ENCODE results near the gene PEAR1. TPM values are rescaled to one million over a fixed set of nuclear protein-coding genes. Genes with fewer than 3 reads are reported as not detected.

PEAR1 gene
- total RNA-seq, 1 donor from 2014 or later: 74.7 TPM

DNA sequence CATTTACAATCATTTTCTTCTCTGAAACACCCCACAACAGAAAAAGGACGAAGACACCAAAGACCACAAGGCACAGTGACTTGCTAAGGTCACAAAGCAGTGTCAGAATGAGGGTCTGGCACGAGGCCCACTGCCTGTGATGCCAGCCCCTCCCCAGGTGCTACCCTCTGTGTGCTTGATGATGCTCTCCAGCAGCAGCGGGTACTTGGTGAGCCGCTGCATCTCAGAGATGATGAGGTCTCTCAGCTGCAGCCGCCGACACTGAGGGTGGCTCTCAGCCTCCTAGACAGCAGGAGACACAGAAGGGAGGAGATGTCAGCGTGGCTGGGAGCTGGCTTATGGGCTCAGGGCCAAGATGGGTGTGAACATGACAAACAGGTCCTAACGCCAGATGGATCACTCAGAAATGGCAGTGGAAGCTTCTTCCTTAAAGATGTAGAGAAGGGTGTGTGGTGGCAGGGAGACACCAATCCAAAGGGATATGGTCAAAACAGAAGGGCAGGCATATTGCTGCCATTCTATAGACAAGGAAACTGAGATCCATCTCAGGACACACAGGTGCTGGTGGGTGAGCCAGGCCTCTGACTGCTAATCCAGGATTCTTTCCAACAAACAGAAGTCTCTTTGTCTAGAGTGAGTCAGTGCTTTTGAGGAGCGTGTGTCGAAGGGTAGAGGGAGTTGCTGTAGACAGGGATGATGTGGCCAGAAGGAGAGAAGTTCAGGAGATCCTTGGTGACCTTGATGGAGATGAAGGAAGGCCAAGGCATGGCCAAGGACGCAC lies 52.6 kb downstream of the PEAR1 start:
- ATAC-seq: no peak
- intact Hi-C loops (cut with DNase I): no loop called here
- peak; percentile 52 for DNase-seq (ENCODE audit: low spot score)

GRCh38 chr1:156947127-156947526 lies 53.6 kb downstream of the PEAR1 start:
- peak; percentile 39 for DNase-seq (ENCODE audit: low spot score)
- intact Hi-C loops (cut with DNase I): no loop called here
- ATAC-seq: no peak

GRCh38 chr1:156947818-156948525 lies 54.5 kb downstream of the PEAR1 start:
- DNase-seq (ENCODE audit: low spot score): peak; percentile 43
- no peak for ATAC-seq
- intact Hi-C loops (cut with DNase I): no loop called here

DNA sequence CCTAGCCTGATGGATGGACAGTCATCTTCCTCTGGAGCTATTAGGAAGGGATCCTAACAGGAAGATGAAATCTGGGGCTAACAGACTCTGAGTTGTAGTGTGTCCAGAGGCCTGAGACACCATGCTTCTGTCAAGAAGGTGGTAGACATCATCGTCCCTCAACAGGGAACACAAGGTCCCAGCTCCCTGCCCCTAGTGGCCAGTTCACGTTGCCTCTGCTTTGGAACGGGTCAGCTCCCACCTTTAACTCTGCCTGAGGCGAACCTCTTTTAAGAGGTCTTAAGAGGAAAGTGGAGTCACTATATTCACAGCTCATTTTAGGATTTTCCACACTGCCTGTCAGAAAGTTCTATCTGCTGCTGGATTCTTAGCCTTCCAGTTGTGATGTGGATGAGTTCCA lies 55.2 kb downstream of the PEAR1 start:
- intact Hi-C loops (cut with DNase I): no loop called here
- ATAC-seq (no peak), DNase-seq (ENCODE audit: low spot score) (peak; percentile 36)

- no peak for ATAC-seq
- intact Hi-C loops (cut with DNase I): no loop called here
- peak; percentile 30 for DNase-seq (ENCODE audit: low spot score)
These were observed 55.6 kb downstream of the PEAR1 start for GRCh38 chr1:156949127-156949526.

GRCh38 chr1:156951371-156951770 lies 57.9 kb downstream of the PEAR1 start:
- ATAC-seq (no peak), DNase-seq (ENCODE audit: low spot score) (peak; percentile 40)
- intact Hi-C loops (cut with DNase I): no loop called here

GRCh38 chr1:156953571-156953970 lies 60.1 kb downstream of the PEAR1 start:
- DNase-seq (ENCODE audit: low spot score) (no peak), ATAC-seq (no peak)
- intact Hi-C loops (cut with DNase I): no loop called here

GRCh38 chr1:156956333-156956732 lies 62.8 kb downstream of the PEAR1 start:
- ATAC-seq (no peak), DNase-seq (ENCODE audit: low spot score) (no peak)
- intact Hi-C loops (cut with DNase I): no loop called here

DNA sequence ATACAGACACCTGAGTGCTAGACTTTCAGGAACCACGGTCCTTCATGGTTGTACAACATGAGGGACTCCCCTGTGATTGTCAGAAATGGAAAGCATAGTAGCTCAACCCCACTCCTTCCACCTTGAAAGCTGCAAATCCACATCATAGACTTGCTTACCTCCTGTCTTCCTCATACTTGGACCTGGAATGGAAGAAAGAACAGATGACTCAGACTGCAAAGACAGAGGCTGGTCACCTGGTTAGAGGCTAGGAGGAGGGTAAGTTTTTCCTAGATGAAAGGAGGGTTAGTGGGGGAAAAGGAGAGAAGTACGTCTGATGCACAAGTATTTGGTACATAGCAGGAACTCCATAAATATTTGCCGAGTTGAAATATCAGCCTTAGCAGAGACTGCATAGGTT lies 64.1 kb downstream of the PEAR1 start:
- DNase-seq (ENCODE audit: low spot score): no peak
- intact Hi-C loops (cut with DNase I): no loop called here
- ATAC-seq: no peak

- no peak for DNase-seq (ENCODE audit: low spot score)
- no peak for ATAC-seq
- intact Hi-C loops (cut with DNase I): no loop called here
These were observed 64.8 kb downstream of the PEAR1 start for GRCh38 chr1:156958247-156958714.

DNA sequence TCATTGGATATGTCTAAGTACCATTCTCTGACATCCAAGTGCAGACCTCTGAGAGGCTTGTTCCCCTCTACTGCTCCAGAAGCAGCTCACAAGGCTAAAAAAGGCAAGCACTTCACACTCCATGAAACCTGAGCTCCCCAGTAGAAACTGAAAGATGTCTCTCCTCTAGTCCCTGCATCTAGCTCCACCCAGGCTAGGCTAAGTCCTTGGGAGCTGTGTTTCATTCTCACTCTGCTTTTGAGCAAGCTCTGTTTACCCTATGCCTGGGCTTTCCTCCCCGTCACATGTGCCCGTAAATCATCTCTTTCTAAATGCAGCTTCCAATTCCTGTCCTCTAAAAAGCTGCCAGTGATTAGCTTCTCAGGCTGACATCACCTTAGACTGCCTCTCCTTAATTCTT lies 65.9 kb downstream of the PEAR1 start:
- intact Hi-C loops (cut with DNase I): no loop called here
- DNase-seq (ENCODE audit: low spot score) (no peak), ATAC-seq (no peak)

DNA sequence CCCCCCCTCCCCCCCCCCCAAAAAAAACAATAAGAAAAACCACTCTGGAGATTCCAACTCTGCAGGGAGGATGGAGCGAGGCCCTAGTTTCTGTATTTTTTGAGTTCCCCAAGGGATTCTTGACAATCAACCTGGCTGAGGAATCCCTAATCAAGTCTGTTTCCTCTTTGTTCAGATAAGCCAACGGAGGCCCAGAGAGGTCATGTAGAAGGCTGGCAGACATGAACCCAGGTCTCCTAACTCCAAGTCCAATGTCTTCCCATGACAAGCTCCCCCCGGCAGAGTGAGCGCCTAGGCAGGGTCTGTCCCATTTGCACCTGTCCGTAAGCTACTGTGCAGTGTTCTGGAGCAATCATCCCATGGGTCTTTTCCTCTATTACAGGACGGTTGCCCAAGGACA lies 66.4 kb downstream of the PEAR1 start:
- DNase-seq (ENCODE audit: low spot score) (no peak), ATAC-seq (no peak)
- intact Hi-C loops (cut with DNase I): no loop called here

DNA sequence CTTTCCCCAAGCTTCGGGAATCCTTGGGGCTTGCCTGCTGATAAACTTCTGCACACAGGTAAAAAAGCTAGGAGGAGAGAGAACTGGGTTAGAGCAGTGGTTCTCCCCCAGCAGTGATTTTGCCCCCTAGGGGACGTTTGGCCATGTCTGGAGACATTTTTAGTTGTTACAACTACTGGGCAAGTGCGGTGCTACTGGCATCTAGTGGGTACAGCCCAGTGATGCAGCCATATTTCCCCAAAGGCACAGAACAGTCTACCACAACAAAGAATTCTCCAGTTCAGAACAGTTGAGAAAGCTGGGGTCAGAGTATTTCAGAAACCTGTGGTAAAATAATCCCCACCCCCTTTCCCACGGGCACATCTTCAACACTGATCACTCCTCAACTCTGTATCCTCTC lies 68.2 kb downstream of the PEAR1 start:
- DNase-seq (ENCODE audit: low spot score): no peak
- intact Hi-C loops (cut with DNase I): no loop called here
- ATAC-seq: no peak

DNA sequence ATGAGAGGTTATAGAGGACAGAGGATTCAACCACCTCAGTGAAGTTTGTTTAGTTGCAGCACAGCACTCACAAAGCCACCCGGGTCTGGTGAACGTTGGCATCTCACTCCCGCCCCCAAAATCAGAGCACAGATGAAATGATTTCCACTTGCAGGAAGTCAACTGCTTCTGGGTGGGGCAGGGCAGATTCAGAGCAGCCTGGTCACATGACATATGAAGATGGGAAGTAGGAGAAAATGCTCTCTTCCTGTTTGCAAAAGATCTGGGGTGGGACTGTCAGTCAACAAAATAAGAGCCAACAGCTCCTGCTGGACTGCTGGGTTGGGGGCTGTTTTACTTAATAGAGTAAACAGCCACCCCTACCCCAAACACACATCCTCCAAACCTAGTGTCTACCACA lies 70.1 kb downstream of the PEAR1 start:
- intact Hi-C loops (cut with DNase I): no loop called here
- ATAC-seq (peak; percentile 66), DNase-seq (ENCODE audit: low spot score) (no peak)

GRCh38 chr1:156964441-156964840 lies 70.9 kb downstream of the PEAR1 start:
- DNase-seq (ENCODE audit: low spot score) (no peak), ATAC-seq (no peak)
- intact Hi-C loops (cut with DNase I): no loop called here

Small RNAs within 50 kb of the gene (microRNA-seq; reads per million reads assigned to microRNA genes)
- not detected for gene MIR765

Other genes with a start within 250 kb of the PEAR1 start
- gene NES, start 216.3 kb upstream of the PEAR1 start, total RNA-seq: 126 TPM
- gene CRABP2, start 188.1 kb upstream of the PEAR1 start, total RNA-seq: 40.0 TPM
- 35.9 TPM for gene METTL25B, start 165.2 kb upstream of the PEAR1 start, total RNA-seq
- gene ISG20L2, start 165.0 kb upstream of the PEAR1 start, total RNA-seq: 19.4 TPM
- 59.5 TPM for gene MRPL24, start 152.6 kb upstream of the PEAR1 start, total RNA-seq
- 112 TPM for gene HDGF, start 142.0 kb upstream of the PEAR1 start, total RNA-seq
- 52.8 TPM for gene PRCC, start 126.2 kb upstream of the PEAR1 start, total RNA-seq
- gene SH2D2A, start 76.9 kb upstream of the PEAR1 start, total RNA-seq: 1.6 TPM
- gene INSRR, start 34.6 kb upstream of the PEAR1 start, total RNA-seq: 0.40 TPM
- 1.8 TPM for gene NTRK1, start 32.9 kb upstream of the PEAR1 start, total RNA-seq
- gene LRRC71, start 26.9 kb downstream of the PEAR1 start, total RNA-seq: 2.5 TPM
- 38.4 TPM for gene ARHGEF11, start 152.0 kb downstream of the PEAR1 start, total RNA-seq
- not detected for gene ETV3L, start 206.1 kb downstream of the PEAR1 start, total RNA-seq
- gene ETV3, start 244.7 kb downstream of the PEAR1 start, total RNA-seq: 32.5 TPM

Measured in sciatic nerve (tissue), 2 donors.